Stimulated activated CD8-positive, alpha-beta memory T cell treated with anti-CD3 and anti-CD28 coated beads, Interleukin-2, amount 100 ng/mL, for 48 hours (primary cell): Measurements from ENCODE around the gene KMT2A.
A peak's percentile ranks its signal among the peaks of the same experiment; 100 is the strongest.
"Not testable (repeated sequence)": the region's sequence is repeated elsewhere in the genome, so short reads cannot be mapped to it uniquely, and the experiment has no call there.

Experiments used
- DNase-seq, 2 donors: peaks; one replicate each; pipeline ENCODE4 v3.0.0-alpha.2; 2020; ENCODE audit warnings: low read depth in 2 of 2

The KMT2A gene

GRCh38 chr11:118435893-118436624 is at the start of gene KMT2A:
TSS of gene KMT2A (plus strand) at chr11:118436492. CDS start at chr11:118436513, 21 bp downstream.
- DNase-seq = peak; percentile 90 to 95

GRCh38 chr11:118396097-118396501 is 40.2 kb upstream of the KMT2A start:
- DNase-seq = no peak

- no peak for DNase-seq
These were observed 38.8 kb upstream of the KMT2A start for GRCh38 chr11:118397448-118397847.

DNA sequence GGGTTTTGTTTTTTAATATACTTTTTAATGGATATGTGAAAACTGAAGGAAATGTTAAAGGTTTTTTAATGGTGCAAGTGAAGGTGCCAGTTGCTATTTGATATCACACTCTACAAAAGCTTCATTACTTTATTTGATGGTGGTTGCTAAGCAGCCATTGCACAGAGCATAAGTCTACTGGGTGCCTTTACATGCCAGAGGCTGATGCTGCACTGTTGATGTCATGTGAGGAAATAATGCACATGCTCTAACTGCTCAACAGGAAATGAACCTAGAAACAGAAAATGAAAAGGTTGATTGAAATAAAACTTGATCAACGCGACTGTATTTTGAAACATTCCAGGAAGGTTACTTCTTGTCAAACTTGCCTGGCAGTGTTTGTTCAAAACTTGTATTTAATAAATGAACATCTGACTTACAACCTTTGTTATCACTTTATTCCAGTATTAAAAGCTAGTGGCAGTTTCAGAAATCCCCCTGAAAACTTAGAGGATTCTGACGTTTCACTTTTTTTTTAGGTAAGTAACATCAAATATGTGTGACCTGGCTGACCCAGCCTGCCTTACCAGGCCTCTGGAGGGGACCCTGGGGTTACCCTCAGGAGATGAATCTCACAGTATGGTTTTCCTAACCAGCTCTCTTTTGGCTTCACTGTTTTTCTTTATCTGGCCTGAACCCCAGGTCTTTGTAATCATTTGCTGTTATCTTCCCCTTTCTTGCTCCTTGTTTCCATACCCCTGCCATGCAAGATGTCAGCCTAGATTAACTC is 37.3 kb upstream of the KMT2A start:
- DNase-seq = no peak

DNA sequence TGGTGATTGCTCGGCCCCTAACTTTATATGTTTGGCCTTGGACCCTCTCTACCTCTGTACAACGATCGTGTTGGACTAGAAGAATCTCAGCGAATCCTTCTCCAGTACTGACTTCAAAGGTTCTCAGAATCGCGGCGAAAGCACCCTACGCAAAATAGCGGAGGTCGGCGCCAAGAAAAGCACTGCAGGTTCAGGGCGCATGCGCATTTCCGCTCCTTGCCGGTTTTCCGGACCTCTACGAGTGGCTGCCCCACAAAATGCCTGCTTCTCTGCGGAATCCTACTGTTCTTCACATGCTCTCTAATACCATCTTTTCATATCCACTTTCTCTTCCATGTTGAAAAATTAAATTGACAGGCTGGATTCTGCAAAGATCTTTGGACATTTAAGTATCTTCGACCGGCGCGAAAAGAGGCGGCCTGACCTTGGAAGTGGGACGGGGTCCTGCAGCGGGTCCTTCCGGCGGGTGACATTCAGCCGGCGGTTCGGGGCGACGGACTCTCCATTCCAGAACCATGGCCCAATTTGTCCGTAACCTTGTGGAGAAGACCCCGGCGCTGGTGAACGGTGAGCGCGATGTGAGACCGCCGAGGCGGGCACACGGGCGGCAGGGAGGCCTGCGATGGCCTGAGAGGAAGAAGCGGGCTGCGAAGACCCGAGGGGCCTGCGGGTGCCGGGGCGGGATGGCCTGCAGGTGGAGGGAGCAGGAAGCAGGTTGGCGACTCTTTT is 35.0 kb upstream of the KMT2A start, which contains the start of gene ATP5MG:
TSS of gene ATP5MG (plus strand) at position 456 of the 729 bp plus-strand sequence. CDS start at position 516, 60 bp downstream.
- DNase-seq = peak; percentile 83 to 86

DNA sequence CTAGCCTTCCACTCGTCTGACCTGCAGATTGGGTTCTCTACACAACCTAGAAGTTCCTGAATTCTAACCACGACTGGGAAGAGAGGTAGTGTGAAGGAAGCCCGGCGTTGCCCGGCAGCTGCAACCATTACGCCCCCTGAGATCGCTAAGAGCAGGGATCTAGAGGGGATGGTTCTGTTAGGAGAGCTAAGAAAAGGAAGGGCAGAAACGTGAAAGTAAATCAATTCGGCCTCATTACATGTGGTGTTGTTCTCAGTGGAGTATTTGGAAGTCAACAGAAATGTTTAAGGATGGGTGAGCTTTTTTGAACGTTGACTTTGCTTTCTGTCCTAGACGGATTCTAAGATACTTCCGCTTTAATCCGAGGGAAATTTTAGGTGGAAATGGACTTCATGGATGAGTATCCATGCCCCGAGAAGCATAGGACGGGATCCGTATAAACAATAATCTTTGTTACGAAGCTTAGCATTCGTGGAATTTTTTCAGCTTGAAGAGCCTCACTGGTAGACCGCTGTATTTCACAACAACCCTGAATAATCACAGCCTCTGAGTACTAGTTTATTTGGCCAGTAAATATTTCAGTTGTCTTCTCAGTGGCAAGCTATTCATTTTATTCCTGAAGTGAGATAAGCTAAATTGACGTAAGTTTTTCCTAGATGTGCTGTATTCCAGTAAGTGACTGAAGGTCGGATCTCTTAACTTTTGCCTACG is 34.3 kb upstream of the KMT2A start:
- no peak for DNase-seq

GRCh38 chr11:118402594-118402993 is 33.7 kb upstream of the KMT2A start:
- not testable (repeated sequence) for DNase-seq

- DNase-seq = no peak
These were observed 29.6 kb upstream of the KMT2A start for GRCh38 chr11:118406599-118407166.

GRCh38 chr11:118410055-118410745 is 26.1 kb upstream of the KMT2A start:
- DNase-seq = no peak

DNA sequence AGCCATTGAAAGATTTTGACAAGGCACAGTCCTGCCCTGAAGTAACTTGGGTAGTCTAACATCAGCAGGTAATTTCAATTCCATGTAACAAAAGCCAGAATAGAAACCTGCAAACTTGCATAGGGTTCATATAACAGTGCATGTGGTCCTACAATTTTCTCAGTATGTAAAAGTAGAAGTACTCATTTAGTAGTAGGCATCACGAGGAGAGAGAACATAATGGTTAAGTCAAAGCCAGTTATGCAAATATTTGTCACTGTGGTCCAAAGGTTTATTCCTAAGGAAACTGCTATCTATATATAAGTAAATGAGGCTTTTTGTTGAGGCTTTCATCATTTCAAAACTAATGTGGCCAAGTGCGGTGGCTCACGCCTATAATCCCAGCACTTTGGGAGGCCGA is 24.8 kb upstream of the KMT2A start:
- no peak for DNase-seq

DNA sequence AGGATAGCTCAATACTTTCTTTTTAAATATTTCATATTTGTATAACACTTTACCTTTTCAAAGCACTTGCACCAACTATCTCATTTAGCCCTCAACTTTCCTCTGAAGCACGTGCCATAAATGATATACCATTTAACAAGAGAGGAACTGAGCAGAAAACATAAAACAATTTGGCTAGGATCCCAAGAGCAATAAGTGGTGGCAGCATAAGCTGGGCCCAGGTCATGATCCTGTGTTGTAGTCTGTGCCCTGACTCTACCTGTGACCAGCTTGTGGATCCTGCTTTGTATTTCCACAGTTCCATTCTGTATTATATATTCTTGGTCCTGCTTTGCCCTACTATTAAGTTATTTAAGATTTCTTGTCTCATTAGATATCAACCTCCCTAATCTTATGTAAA is 23.4 kb upstream of the KMT2A start:
- no peak for DNase-seq

DNA sequence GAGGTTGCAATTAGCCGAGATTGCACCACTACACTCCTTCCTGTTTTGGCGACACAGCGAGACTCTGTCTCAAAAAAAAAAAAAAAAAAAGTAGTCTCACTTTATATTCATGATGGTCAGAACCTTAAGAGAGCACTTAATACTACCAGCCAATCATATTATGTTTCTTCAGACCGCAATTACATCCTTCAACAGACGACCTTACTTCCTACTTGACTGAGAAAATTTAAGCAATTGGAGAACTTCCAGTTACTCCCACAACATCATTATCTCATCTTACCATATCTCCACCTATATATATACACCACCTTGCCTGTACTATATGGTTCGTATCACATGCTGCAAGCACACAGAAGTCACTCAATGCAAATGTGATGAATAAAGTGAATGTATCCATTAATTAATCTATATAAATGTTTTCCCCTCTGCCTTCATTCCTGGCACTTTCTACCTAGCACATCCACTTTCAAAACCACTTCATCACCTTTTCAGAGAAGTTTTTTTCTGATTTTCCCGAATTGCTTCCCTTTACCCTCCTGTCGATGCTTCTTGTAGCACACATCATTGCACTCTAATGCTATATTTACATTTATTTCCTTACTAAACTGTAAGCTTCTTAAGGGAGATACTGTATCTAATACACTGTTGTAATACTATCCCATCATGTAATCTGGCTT is 21.1 kb upstream of the KMT2A start:
- no peak for DNase-seq

DNA sequence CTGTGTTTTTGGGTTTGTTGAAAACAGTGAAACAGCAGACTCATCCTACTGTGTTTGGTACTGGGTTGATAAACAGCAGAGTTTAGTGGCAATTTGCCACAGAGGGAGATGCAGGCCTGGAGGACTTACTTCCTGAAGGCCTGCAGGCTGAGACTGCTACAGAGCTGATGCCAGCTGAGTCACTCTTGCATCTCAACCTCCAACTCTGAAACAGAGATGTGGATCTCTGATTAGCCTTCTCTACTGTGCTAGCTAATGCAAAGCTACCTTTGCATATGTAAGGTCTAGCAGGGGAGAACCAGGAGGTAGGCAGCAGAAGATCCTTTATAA is 20.6 kb upstream of the KMT2A start:
- peak in 1 of 2 donors; percentile 7 for DNase-seq

DNA sequence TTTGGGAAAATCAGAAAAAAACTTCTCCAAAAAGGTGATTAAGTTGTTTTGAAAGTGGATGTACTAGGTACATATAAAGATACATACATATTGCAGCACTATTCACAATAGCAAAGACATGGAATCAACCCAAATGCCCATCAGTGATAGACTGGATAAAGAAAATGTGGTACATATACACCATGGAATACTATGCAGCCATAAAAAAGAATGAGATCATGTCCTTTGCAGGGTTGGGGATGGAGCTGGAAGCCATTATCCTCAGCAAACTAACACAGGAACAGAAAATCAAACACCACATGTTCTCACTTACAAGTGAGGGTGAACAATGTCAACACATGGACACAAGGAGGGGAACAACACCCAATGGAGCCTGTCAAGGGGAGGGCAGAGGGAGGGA is 19.4 kb upstream of the KMT2A start:
- DNase-seq = not testable (repeated sequence)

DNA sequence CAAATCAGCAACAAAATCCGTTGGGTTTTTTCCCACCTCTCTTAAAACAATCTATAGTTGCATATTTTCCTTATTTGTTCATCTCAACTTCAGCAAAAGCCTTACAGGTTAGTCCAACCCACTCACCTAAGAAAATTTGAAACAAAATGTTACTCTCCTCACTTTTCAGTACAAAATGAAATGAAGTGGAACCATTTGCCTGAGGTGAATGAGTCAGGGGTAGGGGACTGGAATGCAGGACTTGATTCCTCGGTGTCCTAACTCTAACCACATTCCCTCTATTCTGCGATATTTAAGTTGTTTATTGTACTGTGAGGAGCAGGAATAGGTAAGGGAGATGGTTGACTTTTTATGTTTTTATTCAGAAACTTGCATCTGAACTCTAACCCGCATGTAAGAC is 18.5 kb upstream of the KMT2A start:
- no peak for DNase-seq

GRCh38 chr11:118418766-118419165 is 17.5 kb upstream of the KMT2A start:
- DNase-seq = no peak

GRCh38 chr11:118427707-118428106 is 8.6 kb upstream of the KMT2A start:
- no peak for DNase-seq

GRCh38 chr11:118430956-118431355 is 5.3 kb upstream of the KMT2A start:
- no peak for DNase-seq

DNA sequence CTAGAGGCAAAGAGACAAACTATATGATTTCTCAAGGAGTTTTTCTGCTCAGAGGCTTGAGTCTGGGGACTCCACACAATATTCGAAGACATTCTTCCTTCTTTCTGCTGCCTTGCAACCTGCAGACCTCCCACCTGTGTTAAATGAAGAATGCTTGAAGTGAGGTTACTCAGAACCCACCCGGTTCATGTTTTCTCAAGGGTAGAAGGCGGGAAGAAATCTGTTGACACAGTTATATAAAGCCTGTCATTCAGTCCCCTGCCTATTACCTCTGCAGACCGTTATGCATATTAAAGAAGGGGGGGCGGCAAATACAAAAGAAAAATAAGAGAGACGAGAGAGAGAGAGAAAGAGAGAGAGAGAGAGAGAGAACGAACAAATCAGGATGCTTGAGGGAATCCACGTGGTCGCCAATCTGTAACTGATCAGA is 2.2 kb upstream of the KMT2A start:
- no peak for DNase-seq

GRCh38 chr11:118434553-118435289 is 1.6 kb upstream of the KMT2A start:
- peak; percentile 10 to 22 for DNase-seq
